H1 (cell line): ENCODE data around the gene AURKB. TPM values are rescaled to one million over a fixed set of nuclear protein-coding genes. Genes with fewer than 3 reads are reported as not detected.
A peak's percentile ranks its signal among the peaks of the same experiment; 100 is the strongest.

ENCODE experiments used
- BACH1 ChIP-seq: IDR thresholded peaks from 2 replicates; pipeline ENCODE4 v1.6.1; 2012; ENCODE audit warnings: low read length, improper control_type of control experiment
- BCL11A ChIP-seq, 2 experiments: IDR thresholded peaks; one replicate each; pipeline ENCODE4 v1.6.1; 2011; ENCODE audit warnings: low read depth in 2 of 2, low read length in 2 of 2, mild to moderate bottlenecking in 2 of 2
- CBX5 ChIP-seq: fragments of 300-800, 300-1000 bp; sonication (generic); IDR thresholded peaks from 2 replicates; pipeline ENCODE4 v1.7.1; 2016; ENCODE audit warnings: antibody characterized with exemption, low read length, low read depth
- CBX8 ChIP-seq: fragments of 300-800, 300-1000 bp; sonication (generic); IDR thresholded peaks from 2 replicates; pipeline ENCODE4 v1.7.1; 2016; ENCODE audit warnings: low read depth, low read length, borderline replicate concordance
- CHD2 ChIP-seq: IDR thresholded peaks from 2 replicates; pipeline ENCODE4 v1.6.1; 2012; ENCODE audit warnings: low read length, improper control_type of control experiment
- CTBP2 ChIP-seq: IDR thresholded peaks from 2 replicates; pipeline ENCODE4 v1.7.0; 2011; ENCODE audit warnings: borderline replicate concordance, mild to moderate bottlenecking, moderate library complexity, mixed read lengths, low read length; ENCODE audit not compliant: insufficient read depth, insufficient read length
- EP300 ChIP-seq, 2 experiments: IDR thresholded peaks; 1 replicate in 1 of 2; 2 replicates in 1 of 2; pipeline ENCODE4 v1.6.1; 2011 to 2012; ENCODE audit warnings: low read depth in 2 of 2, low read length in 2 of 2, mild to moderate bottlenecking in 2 of 2, borderline replicate concordance in 1 of 2, inconsistent platforms in 1 of 2, moderate library complexity in 1 of 2
- FOSL1 ChIP-seq: IDR thresholded peaks from 2 replicates; pipeline ENCODE4 v1.6.1; 2011; ENCODE audit warnings: mild to moderate bottlenecking, low read depth, low read length, moderate library complexity; ENCODE audit not compliant: insufficient read depth
- GABPA ChIP-seq: IDR thresholded peaks from 2 replicates; pipeline ENCODE4 v1.6.1; 2011; ENCODE audit warnings: mild to moderate bottlenecking, low read length, moderate library complexity, borderline replicate concordance; ENCODE audit not compliant: insufficient read depth
- JUN ChIP-seq: IDR thresholded peaks from 2 replicates; pipeline ENCODE4 v1.6.1; 2011; ENCODE audit warnings: low read depth, mild to moderate bottlenecking, improper control_type of control experiment, low read length
- KDM1A ChIP-seq: fragments of 200-600, 300-600 bp; sonication (generic); IDR thresholded peaks from 2 replicates; pipeline ENCODE4 v1.7.1; 2016; ENCODE audit warnings: mild to moderate bottlenecking, low read length, borderline replicate concordance
- MAFK ChIP-seq: IDR thresholded peaks from 2 replicates; pipeline ENCODE4 v1.6.1; 2012; ENCODE audit warnings: low read depth, mild to moderate bottlenecking, improper control_type of control experiment, low read length
- NRF1 ChIP-seq: IDR thresholded peaks from 2 replicates; pipeline ENCODE4 v1.6.1; 2011; ENCODE audit warnings: mild to moderate bottlenecking, low read depth, low read length, improper control_type of control experiment
- RFX5 ChIP-seq: IDR thresholded peaks from 2 replicates; pipeline ENCODE4 v1.6.1; 2011; ENCODE audit warnings: low read depth, low read length, improper control_type of control experiment, borderline replicate concordance
- SIN3A ChIP-seq, 2 experiments: IDR thresholded peaks in 1 of 2; conservative IDR thresholded peaks in 1 of 2; 2 replicates each; pipeline ENCODE4 v1.6.1; 2011 to 2012; ENCODE audit warnings: low read length in 2 of 2, improper control_type of control experiment in 1 of 2, low read depth in 1 of 2, mild to moderate bottlenecking in 1 of 2
- SIRT6 ChIP-seq: IDR thresholded peaks from one replicate; pipeline ENCODE4 v1.7.1; 2012; ENCODE audit warnings: low read length, inconsistent platforms
- SIX5 ChIP-seq: IDR thresholded peaks from 2 replicates; pipeline ENCODE4 v1.6.1; 2011; ENCODE audit warnings: mild to moderate bottlenecking, low read depth, low read length
- SP2 ChIP-seq: IDR thresholded peaks from 2 replicates; pipeline ENCODE4 v1.6.1; 2012; ENCODE audit warnings: mild to moderate bottlenecking, low read length, inconsistent platforms
- SRF ChIP-seq: IDR thresholded peaks from 2 replicates; pipeline ENCODE4 v1.6.1; 2011; ENCODE audit warnings: mild to moderate bottlenecking, low read depth, low read length, moderate library complexity
- TAF1 ChIP-seq: IDR thresholded peaks from 2 replicates; pipeline ENCODE4 v1.6.1; 2011; ENCODE audit warnings: mild to moderate bottlenecking, low read depth, low read length
- YY1 ChIP-seq: IDR thresholded peaks from 2 replicates; pipeline ENCODE4 v1.6.1; 2011; ENCODE audit warnings: low read depth, mild to moderate bottlenecking, low read length
- ZNF274 ChIP-seq: IDR thresholded peaks from 2 replicates; pipeline ENCODE4 v1.7.0; 2012; ENCODE audit warnings: low read length, borderline replicate concordance; ENCODE audit errors: extremely low read depth
- polyA plus RNA-seq, 7 experiments: library from polyadenylated mRNA; depleted of rRNA in 3 of 7; stranded (reverse) in 5 of 7; unstranded in 2 of 7; fragments of >200 nt in 5 of 7; fragments of 200-250 nt in 2 of 7; gene quantifications; 1 replicate in 5 of 7; 2 replicates in 1 of 7; 4 replicates in 1 of 7; pipeline versions ENCODE4 v1.2.1 to v1.2.3, GENCODE V29; 2011 to 2013; ENCODE audit warnings: missing spikeins in 2 of 7, mixed read lengths in 2 of 7
- total RNA-seq: library from RNA; stranded (reverse); fragmentation: NEBNext Ultra II Directional; extraction: Animal tissue kit (Norgen Biotek cat#: 25700); gene quantifications from 2 replicates; pipeline ENCODE4 v1.2.1, GENCODE V29; 2021
- TF ChIP-seq, protein P1 (sequence below): IDR thresholded peaks from 2 replicates; pipeline ENCODE4 v1.6.1; 2012; ENCODE audit warnings: inconsistent platforms
- TF ChIP-seq, protein P2 (sequence below): IDR thresholded peaks from 2 replicates; pipeline ENCODE4 v1.6.1; 2012; ENCODE audit warnings: inconsistent platforms

AURKB gene
- total and polyA plus RNA-seq, 2 of the 8 experiments (the other 6 are each of a cell fraction or from before 2014, with no cell fraction given): 102 to 160 TPM

GRCh38 chr17:8176197-8176940, 34.0 kb downstream of the AURKB start, which contains the start of gene TMEM107 (continued):
- TF ChIP-seq BCL11A (IDR thresholded peaks at IDR 0.05; ENCODE audit: low read depth in 2 of 2, low read length in 2 of 2): no peak
- TF ChIP-seq SIRT6: no peak
- TF ChIP-seq EP300 (IDR thresholded peaks at IDR 0.05; ENCODE audit: borderline replicate concordance in 1 of 2, low read depth in 2 of 2, low read length in 2 of 2): no peak
- peak; percentile 80 for TF ChIP-seq TAF1
- TF ChIP-seq SIX5: no peak
- no peak for TF ChIP-seq BACH1
- TF ChIP-seq SP2: no peak
- no peak for TF ChIP-seq SRF
- TF ChIP-seq ZNF274: no peak
- no peak for TF ChIP-seq JUN
- no peak for TF ChIP-seq CBX5
- no peak for TF ChIP-seq MAFK
- no peak for TF ChIP-seq RFX5
- TF ChIP-seq GABPA: 0 out of 2 replicates have a peak, but pooled peaks have one; percentile 38
- no peak for TF ChIP-seq CBX8
- peak; percentile 96 for TF ChIP-seq CHD2
- TF ChIP-seq CTBP2: no peak
- no peak for TF ChIP-seq YY1
- TF ChIP-seq KDM1A: no peak
- TF ChIP-seq SIN3A (conservative IDR thresholded peaks at IDR 0.05 in 1 of 2, IDR thresholded peaks at IDR 0.05 in 1 of 2; ENCODE audit: low read depth in 1 of 2, low read length in 2 of 2): peak; percentile 79 to 90; a peak in 2 of 4 replicates
- no peak for TF ChIP-seq NRF1
- TF ChIP-seq, protein P1, sequence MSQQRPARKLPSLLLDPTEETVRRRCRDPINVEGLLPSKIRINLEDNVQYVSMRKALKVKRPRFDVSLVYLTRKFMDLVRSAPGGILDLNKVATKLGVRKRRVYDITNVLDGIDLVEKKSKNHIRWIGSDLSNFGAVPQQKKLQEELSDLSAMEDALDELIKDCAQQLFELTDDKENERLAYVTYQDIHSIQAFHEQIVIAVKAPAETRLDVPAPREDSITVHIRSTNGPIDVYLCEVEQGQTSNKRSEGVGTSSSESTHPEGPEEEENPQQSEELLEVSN: peak; percentile 46
- TF ChIP-seq, protein P2, sequence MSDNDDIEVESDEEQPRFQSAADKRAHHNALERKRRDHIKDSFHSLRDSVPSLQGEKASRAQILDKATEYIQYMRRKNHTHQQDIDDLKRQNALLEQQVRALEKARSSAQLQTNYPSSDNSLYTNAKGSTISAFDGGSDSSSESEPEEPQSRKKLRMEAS: peak; percentile 9; the same call in 1 of the 2 replicates
- no peak for TF ChIP-seq FOSL1
